ENCODE measurements around the gene DGCR6L. TPM values are rescaled to one million over a fixed set of nuclear protein-coding genes. Genes with fewer than 3 reads are reported as not detected.
A peak's percentile ranks its signal among the peaks of the same experiment; 100 is the strongest.
"Not testable (repeated sequence)": the region's sequence is repeated elsewhere in the genome, so short reads cannot be mapped to it uniquely, and the experiment has no call there.

Gene DGCR6L
- total and polyA plus RNA-seq, 2 of the 4 experiments (the other 2 are of a cell fraction), result 65.4 to 80.4 TPM

- CTCF ChIA-PET, result interaction anchor here (1.2 kb wide), 1 partner anchor 16 kb away, joined by 5 read pairs; no protein-coding TSS in a partner anchor
- dilution Hi-C loops (cut with HindIII; ENCODE audit: low sequenced_read_pairs, unreplicated experiment); H3K9me3 ChIP-seq (ENCODE audit: control insufficient read depth, insufficient read depth, low read length); in situ Hi-C loops (cut with MboI; ENCODE audit: low sequenced_read_pairs); H4K8ac ChIP-seq (ENCODE audit: low read depth in 2 of 2, low read length in 2 of 2); H2BK120ac ChIP-seq (ENCODE audit: low read depth, low read length); H2BK20ac ChIP-seq (ENCODE audit: low read depth, low read length); H3K36me3 ChIP-seq (ENCODE audit: control insufficient read depth, insufficient read depth, low read length); H2AFZ ChIP-seq (replicated peaks; ENCODE audit: low read length, poor library complexity); H3K18ac ChIP-seq (ENCODE audit: low read depth, low read length); H3K9ac ChIP-seq (ENCODE audit: low read depth, low read length); DNase-seq; H3K23ac ChIP-seq (ENCODE audit: low read depth, low read length); H3K56ac ChIP-seq (ENCODE audit: extremely low read depth, insufficient read depth, low read length); H3K4me3 ChIP-seq (ENCODE audit: insufficient read depth, low read depth, low read length); H2AK5ac ChIP-seq (ENCODE audit: low read depth, low read length); H4K91ac ChIP-seq (ENCODE audit: insufficient read depth, low read depth, low read length); H2BK5ac ChIP-seq (ENCODE audit: low read depth, low read length, poor library complexity, severe bottlenecking); intact Hi-C loops (cut with micrococcal nuclease); H4K5ac ChIP-seq (ENCODE audit: low read depth, low read length); H3K4ac ChIP-seq (ENCODE audit: low read depth, low read length); H3K27ac ChIP-seq (ENCODE audit: insufficient read depth, low read length); H3K4me2 ChIP-seq (ENCODE audit: low read depth, low read length); BruUV-seq (replicated peaks); H2BK15ac ChIP-seq (ENCODE audit: low read depth, low read length); H3K27me3 ChIP-seq (ENCODE audit: control insufficient read depth, insufficient read depth, low read length); H3K14ac ChIP-seq (replicated peaks; ENCODE audit: low read depth, low read length); H2AK9ac ChIP-seq (replicated peaks; ENCODE audit: low read depth, low read length, poor library complexity); ATAC-seq (ENCODE audit: low read depth): not testable (repeated sequence)
- H4K20me1 ChIP-seq (ENCODE audit: insufficient read depth, low read length), result peaks cover 13% of the 10 kb centered on the region
- H3K9me1 ChIP-seq (ENCODE audit: insufficient read depth, low read length), result peaks cover 14% of the 10 kb centered on the region
- peaks cover 14% of the 10 kb centered on the region for H3K4me1 ChIP-seq (ENCODE audit: control insufficient read depth, insufficient read depth, low read length)
- WGBS, 2 experiments (ENCODE audit: extremely low coverage in 2 of 2, insufficient read length in 1 of 2), result no CpG with 5 or more reads among the region's 8 CpGs
- peaks cover 20 to 53% of the 10 kb centered on the region in 2 experiments for H3K79me1 ChIP-seq (ENCODE audit: low read depth in 1 of 2, low read length in 2 of 2)
- TF ChIP-seq SMC3 (IDR thresholded peaks at IDR 0.05; ENCODE audit: low read depth, low read length), result peak; percentile 27; the same call in 1 of the 2 replicates
- peak; percentile 43 for TF ChIP-seq CTCF (conservative IDR thresholded peaks at IDR 0.05; ENCODE audit: low read depth, low read length)
- TF ChIP-seq RAD21 (IDR thresholded peaks at IDR 0.05; ENCODE audit: low read length), result peak; percentile 23; the same call in 1 of the 2 replicates
- POLR2A ChIA-PET (ENCODE audit: unreplicated experiment), result interaction anchor here (0.6 kb wide), 1 partner anchor 79 kb away, joined by 3 read pairs; no protein-coding TSS in a partner anchor
Measured at GRCh38 chr22:20317402-20318042, 2.3 kb downstream of the DGCR6L start.
